Heart left ventricle (tissue), 13 donors: ENCODE data around the gene PRKN.

Experiments
- CTCF ChIP-seq, 12 donors: fragments of 200-600 bp; sonication (generic) in 4 of 12; IDR thresholded peaks; one replicate each; pipeline versions ENCODE4 v1.5.0 to v1.8.0; 2018 to 2022; ENCODE audit warnings: antibody characterized with exemption in 12 of 12, mild to moderate bottlenecking in 5 of 12
- POLR2A ChIP-seq, 2 donors: fragments of 450-650 bp; IDR thresholded peaks; one replicate each; pipeline ENCODE4 v1.6.1; 2017; ENCODE audit warnings: antibody characterized with exemption in 2 of 2, mild to moderate bottlenecking in 2 of 2, moderate library complexity in 2 of 2
- donor health status: ischemic (EF 13 %, LVEDD 7.1; RV severe dilation, severe dysfunction).
- donor health status: DM: no; HTN: yes; CAD: no.
- donor health status: DM: no; HTN: no; CAD: no.
- donor health status: ischemic (EF 25% LVEDD 6.9; RV normal size, moderate dysfunction).
- donor health status: ischemic (EF 25% LVEDD 5.7; RV mildly dilated, moderate dysfunction).
- donor health status: ischemic (EF 35%, LVEDD 5.7; RV mildly dilated, moderate dysfunction).
- donor health status: nonischemic (EF 11% LVEDD 7.7; RV severe dilation, severe dysfunction).
- donor health status: DM: yes; HTN: yes; CAD: no.
- donor health status: PGD.
- donor health status: ischemic (EF 29% LVEDD 5.4; RV normal size, mild dysfunction).
- donor health status: nonischemic (EF 23%, LVEDD 6.1; RV moderate dilation, normal function).

GRCh38 chr6:161414707-161415106 lies 1312.9 kb downstream of the PRKN start:
- no peak for TF ChIP-seq POLR2A (IDR thresholded peaks at IDR 0.05)
- TF ChIP-seq CTCF (IDR thresholded peaks at IDR 0.05) = no peak
